ENCODE results near the gene PRR18.

GRCh38 chr6:166351715-166352285 is 43.6 kb upstream of the PRR18 start:
- no peak for TF ChIP-seq CTCF (IDR thresholded peaks at IDR 0.05)
- no peak for TF ChIP-seq REST (IDR thresholded peaks at IDR 0.05; ENCODE audit: insufficient read depth in 1 of 2, low read depth in 2 of 2, low read length in 1 of 2)
- TF ChIP-seq TCF7L2 (IDR thresholded peaks at IDR 0.05; ENCODE audit: low read depth, low read length), result no peak
- TF ChIP-seq SIN3A (IDR thresholded peaks at IDR 0.05; ENCODE audit: borderline replicate concordance, insufficient read depth, low read depth, low read length), result no peak
- TF ChIP-seq POLR2AphosphoS5 (IDR thresholded peaks at IDR 0.05; ENCODE audit: low read depth, low read length), result no peak
